ENCODE data around the gene TOPBP1. TPM values are rescaled to one million over a fixed set of nuclear protein-coding genes. Genes with fewer than 3 reads are reported as not detected.

TOPBP1 gene
- total and polyA plus RNA-seq, 2 donors from 2014 or later: 4.8 to 15.2 TPM

- H3K27me3 ChIP-seq (ENCODE audit: control insufficient read depth, insufficient read depth, low read length): no peaks in the 10 kb centered on the region
- intact Hi-C loops (cut with DNase I): no loop called here
- TF ChIP-seq CTCF (IDR thresholded peaks at IDR 0.05; ENCODE audit: borderline replicate concordance, extremely low read depth, insufficient read depth): no peak
- no peak overlapping the region for H3K4me3 ChIP-seq (ENCODE audit: low read length in 3 of 3)
- no peak for DNase-seq
- no peak overlapping the region for H3K27ac ChIP-seq (ENCODE audit: low read depth in 2 of 2, low read length in 2 of 2)
- no peak overlapping the region for H3K9ac ChIP-seq (ENCODE audit: low read length in 3 of 3)
- no peaks in the 10 kb centered on the region for H3K4me1 ChIP-seq (ENCODE audit: control insufficient read depth in 2 of 3, insufficient read depth in 2 of 3, low read depth in 1 of 3, low read length in 3 of 3)
- no peak for FAIRE-seq
- no peaks in the 10 kb centered on the region for H3K9me3 ChIP-seq (ENCODE audit: control insufficient read depth in 2 of 3, insufficient read depth in 1 of 3, low read length in 3 of 3)
- H3K36me3 ChIP-seq (ENCODE audit: control insufficient read depth in 2 of 3, insufficient read depth in 3 of 3, low read length in 3 of 3): peaks cover 8 to 38% (median 20%) of the 10 kb centered on the region in 3 donors
Observed at GRCh38 chr3:133589503-133589902, 72.2 kb downstream of the TOPBP1 start.

- no peak overlapping the region for H3K4me3 ChIP-seq (ENCODE audit: low read length in 3 of 3)
- intact Hi-C loops (cut with DNase I): no loop called here
- no peak overlapping the region for H3K9ac ChIP-seq (ENCODE audit: low read length in 3 of 3)
- no peaks in the 10 kb centered on the region for H3K27me3 ChIP-seq (ENCODE audit: control insufficient read depth, insufficient read depth, low read length)
- no peak for FAIRE-seq
- no peaks in the 10 kb centered on the region for H3K4me1 ChIP-seq (ENCODE audit: control insufficient read depth in 2 of 3, insufficient read depth in 2 of 3, low read depth in 1 of 3, low read length in 3 of 3)
- no peak for DNase-seq
- H3K36me3 ChIP-seq (ENCODE audit: control insufficient read depth in 2 of 3, insufficient read depth in 3 of 3, low read length in 3 of 3): peaks cover 12 to 43% (median 24%) of the 10 kb centered on the region in 3 donors
- no peaks in the 10 kb centered on the region for H3K9me3 ChIP-seq (ENCODE audit: control insufficient read depth in 2 of 3, insufficient read depth in 1 of 3, low read length in 3 of 3)
- TF ChIP-seq CTCF (IDR thresholded peaks at IDR 0.05; ENCODE audit: borderline replicate concordance, extremely low read depth, insufficient read depth): no peak
- no peak overlapping the region for H3K27ac ChIP-seq (ENCODE audit: low read depth in 2 of 2, low read length in 2 of 2)
Observed at GRCh38 chr3:133588784-133589465, 72.8 kb downstream of the TOPBP1 start.

GRCh38 chr3:133588035-133588434 lies 73.7 kb downstream of the TOPBP1 start:
- no peak overlapping the region for H3K4me3 ChIP-seq (ENCODE audit: low read length in 3 of 3)
- no peaks in the 10 kb centered on the region for H3K4me1 ChIP-seq (ENCODE audit: control insufficient read depth in 2 of 3, insufficient read depth in 2 of 3, low read depth in 1 of 3, low read length in 3 of 3)
- FAIRE-seq (no peak), DNase-seq (no peak)
- intact Hi-C loops (cut with DNase I): no loop called here
- no peak for TF ChIP-seq CTCF (IDR thresholded peaks at IDR 0.05; ENCODE audit: borderline replicate concordance, extremely low read depth, insufficient read depth)
- no peaks in the 10 kb centered on the region for H3K27me3 ChIP-seq (ENCODE audit: control insufficient read depth, insufficient read depth, low read length)
- H3K9me3 ChIP-seq (ENCODE audit: control insufficient read depth in 2 of 3, insufficient read depth in 1 of 3, low read length in 3 of 3): no peaks in the 10 kb centered on the region
- no peak overlapping the region for H3K27ac ChIP-seq (ENCODE audit: low read depth in 2 of 2, low read length in 2 of 2)
- peaks cover 14 to 51% (median 30%) of the 10 kb centered on the region in 3 donors for H3K36me3 ChIP-seq (ENCODE audit: control insufficient read depth in 2 of 3, insufficient read depth in 3 of 3, low read length in 3 of 3)
- no peak overlapping the region for H3K9ac ChIP-seq (ENCODE audit: low read length in 3 of 3)
